Transverse colon (tissue), 4 donors: ENCODE measurements around the gene CADPS2.

ENCODE experiments used
- POLR2AphosphoS5 ChIP-seq, 3 donors: sonication (generic); formaldehyde crosslinking; IDR thresholded peaks; one replicate each; pipeline ENCODE4 v1.6.1; 2016; ENCODE audit warnings: antibody characterized with exemption in 3 of 3
- TF ChIP-seq, protein P1 (sequence below), 5 experiments: fragments of 200-600 bp in 3 of 5; fragments of 450-650 bp in 2 of 5; sonication (generic) in 3 of 5; IDR thresholded peaks; 1 replicate in 2 of 5; 2 replicates in 3 of 5; pipeline ENCODE4 v1.5.1; 2016 to 2017; ENCODE audit warnings: antibody characterized with exemption in 5 of 5, inconsistent platforms in 3 of 5, mild to moderate bottlenecking in 2 of 5, moderate library complexity in 1 of 5

- no peak for TF ChIP-seq POLR2AphosphoS5 (IDR thresholded peaks at IDR 0.05)
- TF ChIP-seq, protein P1, sequence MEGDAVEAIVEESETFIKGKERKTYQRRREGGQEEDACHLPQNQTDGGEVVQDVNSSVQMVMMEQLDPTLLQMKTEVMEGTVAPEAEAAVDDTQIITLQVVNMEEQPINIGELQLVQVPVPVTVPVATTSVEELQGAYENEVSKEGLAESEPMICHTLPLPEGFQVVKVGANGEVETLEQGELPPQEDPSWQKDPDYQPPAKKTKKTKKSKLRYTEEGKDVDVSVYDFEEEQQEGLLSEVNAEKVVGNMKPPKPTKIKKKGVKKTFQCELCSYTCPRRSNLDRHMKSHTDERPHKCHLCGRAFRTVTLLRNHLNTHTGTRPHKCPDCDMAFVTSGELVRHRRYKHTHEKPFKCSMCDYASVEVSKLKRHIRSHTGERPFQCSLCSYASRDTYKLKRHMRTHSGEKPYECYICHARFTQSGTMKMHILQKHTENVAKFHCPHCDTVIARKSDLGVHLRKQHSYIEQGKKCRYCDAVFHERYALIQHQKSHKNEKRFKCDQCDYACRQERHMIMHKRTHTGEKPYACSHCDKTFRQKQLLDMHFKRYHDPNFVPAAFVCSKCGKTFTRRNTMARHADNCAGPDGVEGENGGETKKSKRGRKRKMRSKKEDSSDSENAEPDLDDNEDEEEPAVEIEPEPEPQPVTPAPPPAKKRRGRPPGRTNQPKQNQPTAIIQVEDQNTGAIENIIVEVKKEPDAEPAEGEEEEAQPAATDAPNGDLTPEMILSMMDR (IDR thresholded peaks at IDR 0.05) = peak; percentile 31 to 61 (median 50)
These were observed 357.3 kb downstream of the CADPS2 start for GRCh38 chr7:122528879-122529481.
